Mucosa of gallbladder (tissue), 1 donor: ENCODE data around the gene PPIE. TPM values are rescaled to one million over a fixed set of nuclear protein-coding genes. Genes with fewer than 3 reads are reported as not detected.
"Not testable (repeated sequence)": the region's sequence is repeated elsewhere in the genome, so short reads cannot be mapped to it uniquely, and the experiment has no call there.

Experiments
- DNase-seq: peaks from one replicate; pipeline ENCODE4 v3.0.0-alpha.2; 2020; ENCODE audit warnings: low spot score
- total RNA-seq: library from RNA; stranded (reverse); gene quantifications from one replicate; pipeline ENCODE4 v1.2.1, GENCODE V29; 2021
- donor health status: DM: no; HTN: no; CAD: no.

PPIE gene
- total RNA-seq, 1 donor from 2014 or later, result 39.3 TPM

DNA sequence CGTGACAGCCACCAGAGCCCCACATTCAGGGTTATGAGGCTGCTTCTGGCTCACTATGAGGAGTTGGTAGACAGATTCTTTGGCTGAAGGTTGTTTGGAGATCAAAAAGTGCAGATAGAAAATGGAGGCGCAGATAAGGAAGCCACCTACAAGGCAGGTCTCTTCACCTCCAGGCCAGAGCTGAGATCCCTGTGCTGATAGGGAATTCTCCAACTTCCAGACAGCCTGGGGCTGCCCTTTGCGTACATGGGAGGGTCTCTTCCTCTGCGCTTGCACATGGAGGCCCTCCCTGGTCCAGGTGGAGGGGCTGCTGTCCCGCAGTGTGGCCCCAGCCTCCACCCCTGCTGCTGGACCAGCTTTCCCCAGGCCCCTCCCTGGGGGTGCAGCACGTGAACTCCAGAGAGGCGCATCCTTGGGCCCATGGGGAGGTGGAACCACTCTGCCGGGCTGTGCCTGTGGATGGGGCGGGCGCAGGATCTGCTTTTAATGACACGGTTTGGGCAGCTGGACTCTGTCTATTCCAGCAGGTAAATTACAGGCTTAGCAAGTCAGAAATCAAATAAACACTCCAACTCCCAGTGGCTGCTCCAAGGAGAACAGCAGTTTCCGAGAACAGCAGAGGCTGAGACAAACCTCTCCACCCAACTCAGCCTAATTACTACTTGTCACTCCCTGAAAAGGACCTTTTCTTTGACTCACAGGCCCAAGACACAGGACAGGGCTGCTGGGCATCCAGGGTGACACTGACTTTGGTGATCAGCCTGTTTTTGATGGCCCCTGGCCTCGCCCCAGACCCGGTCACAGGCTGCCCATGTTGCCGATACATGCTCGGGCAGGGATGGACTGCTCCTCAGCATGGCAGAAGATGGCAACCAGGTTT lies 20.1 kb downstream of the PPIE start:
- no peak for DNase-seq

DNA sequence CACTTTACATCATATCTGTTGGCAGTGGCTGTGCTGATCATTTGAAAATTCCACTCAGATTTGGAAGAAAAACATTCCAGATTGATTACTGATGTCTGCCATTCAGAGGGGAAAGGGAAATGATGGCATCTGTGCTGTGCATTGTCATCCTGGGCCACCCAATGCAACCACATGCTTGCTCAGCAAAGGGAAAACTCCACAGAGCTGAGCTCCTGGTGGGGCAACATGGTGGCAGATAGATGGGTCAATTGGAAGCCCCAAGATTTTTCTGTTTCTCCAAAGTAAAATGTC lies 20.7 kb downstream of the PPIE start:
- DNase-seq, result no peak

DNA sequence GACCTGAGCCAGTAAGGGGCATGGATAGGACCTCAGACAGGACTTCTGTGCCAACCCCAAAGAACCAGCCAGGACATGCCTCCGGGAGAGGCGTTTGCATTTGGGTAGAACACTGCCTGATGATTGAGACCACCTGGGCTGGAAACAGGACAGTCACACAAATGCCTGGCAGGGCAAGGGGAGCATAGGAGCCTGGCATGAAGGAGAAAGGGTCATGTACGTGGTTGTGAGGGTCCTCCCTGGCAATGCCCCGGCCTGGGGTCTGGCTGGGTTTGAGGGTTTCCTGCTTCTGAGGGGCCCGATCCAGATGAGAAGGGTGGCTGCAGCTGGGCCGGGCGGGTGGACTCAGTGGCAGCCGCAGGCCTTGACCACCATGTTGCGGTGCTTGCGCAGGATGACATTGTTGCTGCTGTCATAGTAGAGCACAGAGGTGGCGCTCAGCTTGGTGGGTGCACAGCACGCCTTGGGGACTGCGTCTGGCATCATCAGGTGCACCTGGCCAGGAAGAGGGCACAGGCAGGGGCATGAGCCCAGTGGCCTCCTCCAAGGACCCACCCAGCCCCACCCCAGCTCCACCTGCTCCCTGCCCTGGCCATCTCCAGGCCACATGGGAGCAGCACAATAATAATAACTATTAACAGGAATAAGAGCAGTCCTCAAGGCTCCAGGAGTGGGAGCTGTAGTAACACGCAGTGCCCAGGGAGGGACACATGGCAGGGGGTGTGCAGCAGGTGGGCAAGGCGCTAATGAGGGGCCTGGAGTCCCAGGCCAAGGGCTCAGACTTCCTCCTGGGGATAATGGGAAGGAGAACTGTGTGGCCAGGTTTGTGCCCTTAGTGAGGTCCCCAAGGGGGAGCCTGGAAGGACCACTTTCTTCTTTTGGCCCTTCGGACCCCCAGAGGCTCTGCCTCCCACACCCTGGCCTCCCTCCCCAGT lies 21.7 kb downstream of the PPIE start:
- no peak for DNase-seq

DNA sequence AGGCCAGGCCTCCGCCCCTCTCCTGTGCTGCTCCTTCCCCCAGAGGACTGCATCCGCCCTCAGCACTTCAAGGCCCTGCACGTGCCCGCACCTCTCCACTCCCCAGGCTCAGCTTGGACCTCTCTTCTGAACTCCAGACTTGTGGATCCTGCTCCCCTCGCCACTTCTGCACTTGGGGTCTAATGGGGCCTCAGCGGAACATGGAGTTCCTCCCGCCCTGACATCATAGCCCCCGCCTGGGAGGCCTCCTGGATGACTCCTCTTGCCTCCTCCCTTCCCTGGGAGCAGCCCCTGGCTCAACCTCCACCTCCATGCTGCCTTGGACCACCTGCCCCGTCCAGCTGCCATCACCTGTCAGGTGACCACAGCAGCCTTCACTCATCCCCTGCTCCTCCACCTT lies 22.3 kb downstream of the PPIE start:
- no peak for DNase-seq

DNA sequence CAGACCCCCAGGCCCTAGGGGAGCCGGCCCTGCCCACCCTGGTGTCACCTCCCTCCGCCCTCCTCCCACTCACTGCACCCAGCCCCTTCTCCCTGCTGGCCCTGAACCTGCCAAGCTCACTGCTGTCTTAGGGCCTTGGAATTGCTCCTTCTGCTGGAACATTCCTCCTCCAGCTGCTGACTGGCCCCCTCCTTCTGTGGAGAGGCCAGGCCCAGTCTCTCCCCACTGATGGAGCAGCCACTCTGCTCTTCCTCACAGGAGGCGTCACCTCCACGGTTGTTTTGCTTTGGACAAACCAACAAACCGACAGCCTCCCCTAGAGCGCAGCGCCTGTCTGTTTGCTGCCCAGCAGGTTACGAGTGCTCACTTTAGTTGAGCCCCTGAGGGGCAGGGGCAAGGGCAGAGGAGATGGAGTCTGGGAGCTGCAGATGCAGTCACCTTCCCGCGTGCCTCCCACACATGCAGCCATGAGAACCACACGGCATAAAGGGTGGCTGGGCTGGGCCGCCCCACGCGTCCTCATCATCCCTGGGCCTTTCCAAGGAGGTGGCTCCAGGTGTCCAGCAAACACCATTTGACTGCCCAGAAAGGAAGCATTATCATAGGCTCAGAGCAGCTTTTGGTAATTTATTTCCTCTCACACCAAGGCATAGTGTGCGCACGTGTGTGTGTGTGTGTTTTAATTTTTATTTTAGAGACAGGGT lies 23.0 kb downstream of the PPIE start:
- DNase-seq, result no peak

DNA sequence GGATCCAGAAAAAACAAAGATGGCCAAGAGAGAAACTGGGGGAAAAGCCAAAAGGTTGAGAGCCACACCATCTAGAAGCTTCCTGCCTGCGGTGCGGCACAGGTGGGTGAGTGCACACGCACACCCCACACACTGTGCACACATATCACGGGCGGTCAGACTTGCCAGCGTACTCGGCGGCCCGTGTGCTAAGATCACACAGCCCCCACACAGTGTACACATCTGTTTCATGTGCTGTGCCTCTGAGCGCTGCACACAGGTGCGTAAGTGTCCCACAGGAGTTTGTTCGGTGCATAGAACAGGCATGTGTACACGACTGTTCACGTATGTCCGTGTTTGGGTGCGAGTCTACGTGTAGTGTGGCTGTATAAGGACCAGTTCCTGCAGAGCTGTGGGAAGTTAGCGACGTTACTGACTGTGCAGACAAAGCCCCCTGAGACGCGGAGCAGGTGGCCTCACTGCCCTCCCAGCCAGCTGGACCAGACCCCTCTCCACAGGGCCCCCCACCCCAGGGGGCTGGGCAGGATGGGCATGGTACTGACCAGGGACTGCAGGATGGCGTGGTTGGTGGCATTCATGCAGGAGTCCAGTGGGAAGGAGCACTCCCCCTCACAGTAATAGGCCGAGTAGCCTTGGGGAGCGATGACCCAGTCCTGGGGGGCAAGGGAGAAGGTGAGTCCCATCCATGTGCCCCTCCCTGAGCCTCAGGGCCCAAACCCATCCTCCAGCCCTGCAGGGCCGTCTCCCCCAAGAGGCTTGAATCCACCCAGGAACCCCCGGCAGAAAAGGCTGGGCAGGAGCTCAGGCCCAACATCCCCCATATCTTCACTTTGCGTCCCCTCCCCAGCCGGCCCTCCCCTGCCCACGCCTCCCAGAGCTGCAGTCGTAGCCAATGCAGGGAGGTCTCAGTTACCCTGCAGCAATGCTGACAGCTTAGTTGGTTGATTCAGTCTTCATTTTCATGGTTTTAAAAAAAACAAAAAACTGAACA lies 24.2 kb downstream of the PPIE start:
- no peak for DNase-seq

DNA sequence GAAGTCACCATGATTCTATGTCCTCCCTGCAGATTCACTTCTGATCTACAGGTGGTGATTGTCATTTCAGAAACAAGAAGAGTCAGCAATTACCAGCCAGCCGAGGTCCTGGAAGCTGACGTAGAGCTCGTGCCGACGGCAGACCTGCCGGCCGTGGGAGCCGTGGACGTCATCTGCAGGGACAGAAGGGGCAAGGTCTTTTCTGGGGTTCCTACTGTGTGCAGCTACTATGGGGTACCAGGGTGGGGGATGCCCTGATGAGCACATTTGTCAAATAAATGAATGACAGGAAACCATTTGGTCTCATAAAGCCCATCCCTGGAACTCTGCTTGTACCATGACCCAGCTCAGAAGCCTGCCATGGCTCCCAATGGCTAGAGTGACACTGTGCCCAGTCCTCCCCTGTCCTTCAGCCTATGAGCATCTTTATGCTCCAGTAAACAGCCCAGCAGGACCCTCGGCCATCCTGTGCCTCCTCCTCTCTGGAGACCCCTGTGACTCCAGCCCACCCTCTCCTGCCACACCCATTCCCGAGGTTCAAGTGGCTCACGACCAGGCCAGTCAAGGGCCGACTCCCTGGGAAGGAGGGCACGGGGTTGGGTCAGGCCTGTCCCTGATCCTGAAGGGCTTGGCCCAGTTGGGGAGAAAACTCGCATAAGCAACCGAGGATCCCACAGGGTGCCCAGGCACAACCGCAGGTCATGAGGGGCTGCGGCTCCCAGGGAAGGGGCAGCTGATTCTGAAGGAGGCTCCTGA lies 25.1 kb downstream of the PPIE start:
- not testable (repeated sequence) for DNase-seq

DNA sequence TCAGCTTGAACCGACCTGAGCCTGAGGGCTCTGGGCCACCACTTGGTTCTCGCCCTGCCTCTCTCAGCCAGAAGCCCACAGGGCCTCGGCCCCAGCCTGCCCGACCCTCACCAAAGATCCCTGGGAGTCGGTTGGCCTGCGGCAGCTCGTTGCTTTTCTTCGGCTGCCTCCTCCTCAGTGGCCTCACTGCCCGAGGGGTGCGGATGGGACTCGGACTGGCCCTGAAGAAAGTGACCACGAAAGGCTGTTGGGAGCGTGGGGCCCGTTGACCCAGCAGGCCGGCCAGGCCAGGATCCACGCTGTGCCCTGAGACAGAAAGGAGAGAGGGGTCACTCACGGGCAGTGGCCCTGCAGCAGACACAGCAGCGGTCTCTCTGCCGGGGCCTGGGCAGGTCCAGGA lies 25.8 kb downstream of the PPIE start:
- DNase-seq, result not testable (repeated sequence)

DNA sequence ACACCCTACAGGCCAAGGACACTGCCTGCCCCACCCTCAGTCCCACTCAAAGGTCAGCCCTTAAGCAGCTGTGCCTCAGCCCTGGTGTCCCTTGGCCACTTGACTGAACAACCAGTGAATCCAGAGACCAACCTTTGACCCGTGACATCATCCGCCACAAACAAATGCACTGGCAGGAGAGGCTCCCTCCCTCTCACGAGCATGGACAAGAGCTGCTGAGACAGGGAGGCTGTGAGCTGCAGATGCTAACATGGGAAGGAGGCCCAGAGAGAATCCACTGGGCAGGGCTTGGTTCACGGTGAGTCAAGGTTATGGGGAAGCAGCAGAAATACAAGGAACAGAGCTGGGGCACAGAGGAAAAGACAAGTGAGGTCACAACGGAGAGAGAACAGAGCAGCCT lies 27.8 kb downstream of the PPIE start:
- not testable (repeated sequence) for DNase-seq

DNA sequence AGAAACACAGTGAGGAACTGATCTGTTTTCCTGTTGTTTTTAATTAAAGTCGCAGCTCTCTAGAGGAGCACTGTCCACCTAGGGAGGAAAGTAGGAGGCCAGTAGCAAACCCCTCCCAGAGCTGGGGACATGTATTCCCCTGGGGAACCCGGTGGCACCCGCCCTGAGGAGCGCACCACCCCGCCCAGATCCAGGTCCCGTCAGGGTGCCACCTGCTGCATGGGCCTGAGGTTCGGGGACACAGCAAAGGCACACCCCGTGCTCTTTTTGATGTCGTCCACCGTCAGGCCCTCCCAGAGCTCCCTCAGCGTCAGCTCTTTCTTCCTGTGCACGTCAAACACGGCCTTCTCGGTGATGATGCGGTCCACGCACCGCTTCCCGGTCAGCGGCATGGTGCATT lies 30.8 kb downstream of the PPIE start:
- not testable (repeated sequence) for DNase-seq

DNA sequence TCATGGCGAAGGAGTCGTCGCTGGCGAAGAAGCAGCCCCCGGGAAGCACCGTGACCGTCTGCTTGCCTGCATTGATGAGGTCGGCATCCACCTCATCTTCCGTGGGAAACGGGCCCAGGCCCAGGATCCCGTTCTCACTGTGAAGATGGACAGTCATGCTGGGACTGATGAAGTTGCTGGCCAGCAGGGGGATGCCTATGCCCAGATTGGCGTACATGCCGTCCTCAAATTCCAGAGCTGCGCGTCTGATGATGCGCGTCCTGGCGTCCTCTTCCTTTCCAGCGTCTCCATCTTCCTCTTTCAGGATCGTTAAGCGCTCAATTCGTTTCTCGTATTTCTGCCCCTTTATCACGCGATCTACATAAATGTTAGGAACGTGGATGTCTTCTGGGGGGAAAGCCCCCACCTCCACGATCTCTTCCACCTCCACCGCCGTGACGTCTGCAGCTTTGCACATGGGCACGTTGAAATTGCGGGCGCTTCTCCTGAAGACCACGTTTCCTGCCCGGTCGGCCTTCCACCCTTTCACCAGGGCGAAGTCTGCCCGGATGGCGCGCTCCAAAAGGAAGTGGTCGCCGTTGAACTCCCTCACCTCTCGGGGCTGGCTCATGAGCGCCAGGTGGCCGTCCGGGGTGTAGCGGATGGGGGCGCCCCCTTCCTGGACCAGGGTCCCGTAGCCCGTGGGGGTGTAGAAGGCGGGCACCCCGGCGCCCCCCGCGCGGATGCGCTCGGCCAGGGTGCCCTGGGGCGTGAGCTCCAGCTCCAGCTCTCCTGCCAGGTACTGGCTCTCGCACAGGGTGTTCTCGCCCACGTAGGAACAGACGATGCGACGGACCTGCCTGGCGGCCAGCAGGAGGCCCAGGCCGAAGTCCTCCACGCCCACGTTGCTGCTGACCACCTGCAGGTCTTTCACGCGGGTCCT lies 31.7 kb downstream of the PPIE start:
- DNase-seq, result not testable (repeated sequence)

DNA sequence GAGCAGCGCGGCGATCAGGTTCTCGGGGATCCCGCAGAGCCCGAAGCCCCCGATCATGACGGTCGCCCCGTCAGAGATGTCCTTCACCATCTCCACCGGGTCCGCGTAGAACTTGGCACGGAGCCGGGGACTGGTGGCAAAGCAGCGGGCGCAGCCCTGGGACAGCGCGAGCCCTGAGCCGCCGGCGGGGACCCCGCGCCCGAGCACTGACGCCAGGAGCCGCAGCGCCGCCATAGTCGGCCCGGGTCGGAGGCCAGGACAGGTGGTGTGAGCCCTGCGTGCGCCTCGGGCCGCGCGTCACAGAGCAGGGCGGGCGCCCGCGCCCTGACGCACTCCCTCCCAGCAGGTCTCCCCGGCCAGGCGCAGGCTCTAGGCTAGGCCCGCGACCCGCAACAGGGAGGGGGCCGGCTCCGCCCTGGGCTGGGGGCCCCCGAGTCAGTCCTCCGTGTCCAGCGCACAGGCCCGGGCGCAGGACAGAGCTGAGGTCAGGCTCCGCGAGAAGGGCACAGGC lies 32.4 kb downstream of the PPIE start, which contains the start of gene OXCT2:
Gene OXCT2 (minus strand): TSS at position 327 of the 511 bp plus-strand sequence. CDS start 93 bp downstream, at position 234.
- DNase-seq, result not testable (repeated sequence)

DNA sequence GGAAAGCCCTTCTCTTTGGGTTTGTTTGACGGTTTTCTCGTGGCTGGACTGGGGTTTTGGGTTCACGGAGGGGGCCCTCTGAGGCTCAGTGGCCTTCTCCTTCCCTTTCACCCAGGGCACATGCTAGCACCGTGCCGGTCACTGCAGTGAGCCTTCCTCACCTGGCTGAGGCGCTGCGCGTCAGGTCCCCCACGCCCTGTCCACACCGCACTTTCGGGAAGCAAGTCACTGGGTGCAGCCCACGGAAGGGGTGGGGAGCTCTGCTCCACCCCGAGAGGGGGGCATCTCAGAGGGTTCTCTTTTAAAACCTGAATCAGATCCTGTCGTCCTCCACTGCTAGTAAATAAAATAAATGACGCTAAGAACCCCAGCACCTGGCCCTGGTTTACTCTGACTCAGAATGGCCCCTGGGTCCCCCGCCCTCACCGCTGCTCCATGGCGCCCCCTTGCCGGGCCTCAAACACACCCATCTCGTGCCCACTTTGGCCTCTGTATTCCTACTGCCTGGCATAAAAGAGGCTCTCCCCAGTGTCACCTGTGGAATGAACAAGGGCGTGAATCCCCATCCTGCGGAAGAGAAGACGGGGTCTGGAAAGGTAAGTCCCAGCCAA lies 34.8 kb downstream of the PPIE start:
- DNase-seq, result not testable (repeated sequence)

DNA sequence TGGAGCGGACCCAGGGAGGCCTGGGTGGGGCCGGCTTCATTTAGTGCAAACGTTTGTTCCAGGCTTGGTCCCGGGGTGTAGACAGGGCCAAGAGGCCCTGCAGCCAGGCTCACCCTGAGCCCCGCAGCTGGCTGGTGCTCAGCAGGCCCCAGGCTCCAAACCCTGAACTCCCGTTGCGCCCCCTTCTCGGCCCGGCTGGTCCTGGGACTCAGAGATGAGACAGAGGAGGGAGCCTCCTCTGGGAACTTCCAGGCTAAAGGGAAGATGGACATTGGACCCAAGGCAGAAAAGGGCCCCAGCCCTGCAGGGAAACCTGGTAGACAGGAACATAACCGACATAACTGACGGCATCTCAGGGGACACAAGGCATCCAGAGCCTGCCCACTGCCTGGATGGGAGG lies 36.5 kb downstream of the PPIE start:
- not testable (repeated sequence) for DNase-seq

DNA sequence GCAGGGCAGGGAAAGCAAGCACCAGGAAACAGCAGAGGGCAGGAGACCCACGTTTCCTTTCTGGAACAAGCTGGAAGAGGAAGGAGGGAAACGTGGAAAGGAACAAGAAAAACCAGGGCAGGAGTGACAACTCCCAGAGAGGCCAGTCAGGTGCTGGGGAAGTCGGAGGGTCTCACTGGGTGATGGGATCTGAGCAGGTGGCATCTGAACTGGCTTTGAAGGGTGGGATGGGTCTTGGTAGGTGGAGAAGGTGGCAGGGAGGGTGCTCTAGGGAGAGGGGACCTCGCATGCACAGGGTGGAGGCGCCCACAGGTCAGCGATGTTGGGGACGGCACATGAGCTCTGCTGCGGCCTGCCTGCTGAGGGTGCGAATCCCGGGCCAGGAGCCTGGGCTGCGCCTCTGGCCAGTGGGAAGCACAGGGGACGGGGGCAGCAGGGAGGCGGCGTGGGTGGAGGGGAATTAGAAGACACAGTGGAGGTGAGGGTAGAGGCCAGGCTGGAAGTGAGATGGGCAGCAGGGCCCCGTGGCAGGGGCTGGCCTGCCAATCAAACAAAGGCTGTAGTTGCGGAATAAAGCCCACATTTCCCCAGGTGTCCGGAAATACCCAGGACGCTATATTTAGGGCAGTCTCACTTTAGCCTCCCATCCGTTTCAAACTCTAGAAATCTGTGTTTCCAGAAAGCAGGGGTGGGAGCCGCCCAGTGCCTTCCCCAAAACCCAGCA lies 37.2 kb downstream of the PPIE start:
- DNase-seq, result not testable (repeated sequence)

DNA sequence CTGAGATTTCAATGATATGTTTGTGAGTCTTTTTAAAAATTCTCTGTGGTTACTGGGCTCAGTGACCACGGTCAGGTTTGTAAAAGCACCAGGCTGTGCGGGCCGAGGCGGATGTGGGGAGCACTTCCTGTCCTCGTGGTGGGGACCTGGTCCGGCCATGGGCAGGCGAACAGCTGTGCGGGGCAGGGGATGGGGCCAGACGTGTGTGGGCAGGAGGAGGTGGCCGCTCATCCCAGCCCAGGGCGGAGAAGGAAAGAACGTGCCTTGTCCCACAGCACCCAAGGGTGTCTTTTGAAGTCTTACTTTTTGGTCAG lies 37.7 kb downstream of the PPIE start:
- DNase-seq, result no peak

DNA sequence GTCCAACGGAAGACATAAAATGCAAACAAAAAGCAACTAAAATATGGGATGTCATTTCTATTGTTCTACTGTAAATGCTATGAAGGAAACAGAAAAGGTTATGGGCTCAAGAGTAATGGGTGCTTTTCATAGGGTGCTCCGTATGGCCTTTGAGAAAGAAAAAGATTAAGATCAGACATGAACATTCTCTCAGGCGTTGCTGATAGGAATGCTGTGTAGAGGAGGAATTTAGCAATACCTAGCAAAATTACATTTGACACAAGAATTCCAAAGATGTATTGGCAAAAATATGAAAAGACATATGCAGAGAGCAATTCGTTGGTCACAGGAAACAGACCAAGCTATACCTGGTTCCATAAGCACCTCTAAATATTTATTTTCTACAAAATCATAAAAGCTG lies 38.2 kb downstream of the PPIE start:
- no peak for DNase-seq

DNA sequence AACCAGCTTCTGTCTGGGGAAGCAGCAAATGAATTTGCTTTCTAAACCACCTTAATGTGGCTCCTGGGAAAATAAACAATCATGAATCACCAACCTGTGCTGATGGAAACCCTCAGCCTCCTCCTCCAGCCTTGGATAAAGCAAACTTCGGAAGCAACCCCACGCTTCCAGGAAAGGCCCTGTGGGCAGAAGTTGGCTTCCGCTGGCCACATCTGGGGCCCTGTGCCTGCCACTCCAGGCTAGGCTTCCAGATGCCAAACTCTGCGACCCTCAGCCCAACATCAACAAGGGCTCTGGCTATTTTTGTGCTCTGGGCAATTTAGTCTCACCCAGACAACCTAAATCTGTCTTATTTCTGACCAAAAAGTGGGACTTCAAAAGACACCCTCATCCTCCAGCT lies 38.6 kb downstream of the PPIE start:
- no peak for DNase-seq
